ENCODE results near the gene FGFR3.

- no peak for TF ChIP-seq NFIC (IDR thresholded peaks at IDR 0.05)
- TF ChIP-seq EP300 (IDR thresholded peaks at IDR 0.05; ENCODE audit: low read length), result no peak
- TF ChIP-seq ZNF274 (IDR thresholded peaks at IDR 0.05; ENCODE audit: borderline replicate concordance, low read depth, low read length), result no peak
- peak; percentile 59; the same call in 1 of the 2 replicates for TF ChIP-seq BCOR (IDR thresholded peaks at IDR 0.05)
Measured at GRCh38 chr4:1777822-1778641, 15.1 kb upstream of the FGFR3 start.
